HG03097 (cell line): ENCODE results near the gene SORT1.

Source experiments
- ATAC-seq: cut with Tn5 transposase; IDR thresholded peaks from one replicate; pipeline ENCODE4 v1.9.1; 2021; ENCODE audit not compliant: unreplicated experiment, low FRiP score

The SORT1 gene

DNA sequence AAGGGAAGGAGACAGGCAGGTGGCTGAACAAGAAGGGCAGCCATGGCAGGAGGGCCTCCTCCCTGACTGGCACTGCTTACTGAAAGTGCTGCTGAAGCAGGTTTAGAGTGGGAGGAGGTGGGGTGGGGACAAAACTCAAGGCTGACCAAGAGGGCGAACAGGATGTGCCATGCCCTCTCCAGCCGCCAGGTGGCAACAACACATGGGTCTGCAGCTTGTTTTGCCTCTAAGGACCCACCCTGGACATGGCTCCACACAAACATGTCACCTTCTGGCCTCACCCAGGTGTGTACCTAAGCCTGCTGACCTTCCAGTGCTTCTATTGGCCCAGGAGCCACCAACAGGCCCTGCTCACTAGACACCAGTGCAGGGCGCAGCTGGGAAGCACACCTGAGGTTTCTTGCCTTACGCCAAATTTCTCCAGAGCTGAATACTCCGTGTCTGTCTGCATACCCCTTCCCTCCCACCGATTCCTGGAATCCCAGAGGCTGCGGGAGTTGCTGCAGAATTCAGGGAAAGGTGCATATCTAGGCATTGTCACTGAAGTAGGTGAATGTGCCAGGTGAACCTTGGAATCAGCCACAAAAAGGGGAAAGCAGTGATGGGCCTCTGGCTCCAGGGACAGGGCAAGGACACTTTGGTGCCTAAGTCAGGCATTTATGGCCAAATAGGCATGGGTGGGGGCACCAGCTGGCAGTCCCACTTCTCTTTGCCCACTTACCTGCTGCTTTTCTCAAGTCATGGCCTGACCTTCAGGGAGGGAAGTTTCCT is 120.1 kb downstream of the SORT1 start:
- ATAC-seq: no peak

DNA sequence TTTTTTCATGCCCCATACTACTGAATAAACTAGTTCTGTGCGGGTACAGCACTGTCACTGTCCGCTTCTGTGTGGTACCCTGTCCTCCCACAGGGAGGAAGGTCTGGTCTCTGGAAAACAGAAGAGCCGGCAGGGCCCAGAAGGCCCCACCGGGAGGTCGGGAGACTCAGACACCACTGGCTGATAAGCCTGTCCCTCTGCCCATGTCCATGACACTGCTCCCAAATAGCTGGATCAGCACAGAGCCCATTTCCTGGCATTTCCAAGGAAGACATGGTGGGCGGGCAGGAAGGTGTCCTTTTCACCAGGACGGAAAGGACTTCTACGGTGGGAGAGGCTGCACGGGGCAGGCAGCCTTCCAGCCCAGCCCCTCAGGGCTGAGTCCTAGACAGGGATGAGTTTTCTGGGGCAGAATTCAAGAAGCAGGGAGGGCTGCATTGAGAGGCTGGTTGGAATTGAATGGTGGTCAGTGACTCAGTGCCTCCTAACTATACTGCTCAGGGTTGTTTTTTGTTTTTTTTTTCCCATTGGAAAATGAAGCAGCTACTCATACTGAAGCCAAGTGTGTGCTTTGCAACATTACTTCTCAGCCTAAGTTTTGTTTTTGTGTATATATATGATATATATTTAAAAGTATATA is 121.9 kb downstream of the SORT1 start:
- no peak for ATAC-seq

DNA sequence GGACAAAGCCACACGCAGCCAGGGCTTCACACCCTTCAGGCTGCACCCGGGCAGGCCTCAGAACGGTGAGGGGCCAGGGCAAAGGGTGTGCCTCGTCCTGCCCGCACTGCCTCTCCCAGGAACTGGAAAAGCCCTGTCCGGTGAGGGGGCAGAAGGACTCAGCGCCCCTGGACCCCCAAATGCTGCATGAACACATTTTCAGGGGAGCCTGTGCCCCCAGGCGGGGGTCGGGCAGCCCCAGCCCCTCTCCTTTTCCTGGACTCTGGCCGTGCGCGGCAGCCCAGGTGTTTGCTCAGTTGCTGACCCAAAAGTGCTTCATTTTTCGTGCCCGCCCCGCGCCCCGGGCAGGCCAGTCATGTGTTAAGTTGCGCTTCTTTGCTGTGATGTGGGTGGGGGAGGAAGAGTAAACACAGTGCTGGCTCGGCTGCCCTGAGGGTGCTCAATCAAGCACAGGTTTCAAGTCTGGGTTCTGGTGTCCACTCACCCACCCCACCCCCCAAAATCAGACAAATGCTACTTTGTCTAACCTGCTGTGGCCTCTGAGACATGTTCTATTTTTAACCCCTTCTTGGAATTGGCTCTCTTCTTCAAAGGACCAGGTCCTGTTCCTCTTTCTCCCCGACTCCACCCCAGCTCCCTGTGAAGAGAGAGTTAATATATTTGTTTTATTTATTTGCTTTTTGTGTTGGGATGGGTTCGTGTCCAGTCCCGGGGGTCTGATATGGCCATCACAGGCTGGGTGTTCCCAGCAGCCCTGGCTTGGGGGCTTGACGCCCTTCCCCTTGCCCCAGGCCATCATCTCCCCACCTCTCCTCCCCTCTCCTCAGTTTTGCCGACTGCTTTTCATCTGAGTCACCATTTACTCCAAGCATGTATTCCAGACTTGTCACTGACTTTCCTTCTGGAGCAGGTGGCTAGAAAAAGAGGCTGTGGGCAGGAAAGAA is 122.9 kb downstream of the SORT1 start:
- ATAC-seq: no peak

DNA sequence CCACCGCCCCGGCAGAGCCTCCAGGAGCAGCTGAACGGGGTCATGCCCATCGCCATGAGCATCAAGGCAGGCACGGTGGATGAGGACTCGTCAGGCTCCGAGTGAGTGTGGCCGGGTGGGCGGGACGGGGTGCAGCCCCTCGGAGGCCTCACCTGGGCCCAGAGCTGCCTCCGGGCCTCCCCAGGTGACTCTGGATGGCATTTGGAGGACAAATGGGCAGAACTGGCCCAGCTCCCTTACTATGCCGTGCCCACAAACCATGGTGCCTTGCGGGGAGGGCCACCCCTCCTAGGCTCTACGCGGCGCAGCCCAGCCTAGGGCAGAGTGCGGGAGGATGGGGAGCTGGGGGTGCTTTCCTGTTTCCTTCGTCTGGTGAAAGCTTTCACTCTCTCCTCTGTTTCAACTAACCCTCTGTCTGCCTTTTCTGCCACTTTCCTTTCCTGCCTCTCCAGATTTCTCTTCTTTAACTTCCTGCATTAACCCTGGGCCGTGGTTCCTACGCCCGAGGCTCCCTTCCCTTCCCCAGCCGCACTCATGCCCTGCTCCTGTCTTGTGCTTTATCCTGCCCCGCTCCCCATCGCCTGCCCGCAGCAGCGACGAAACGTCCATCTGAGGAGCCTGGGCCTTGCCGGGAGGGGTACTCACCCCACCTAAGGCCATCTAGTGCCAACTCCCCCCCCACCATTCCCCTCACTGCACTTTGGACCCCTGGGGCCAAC is 124.0 kb downstream of the SORT1 start:
- ATAC-seq: no peak

DNA sequence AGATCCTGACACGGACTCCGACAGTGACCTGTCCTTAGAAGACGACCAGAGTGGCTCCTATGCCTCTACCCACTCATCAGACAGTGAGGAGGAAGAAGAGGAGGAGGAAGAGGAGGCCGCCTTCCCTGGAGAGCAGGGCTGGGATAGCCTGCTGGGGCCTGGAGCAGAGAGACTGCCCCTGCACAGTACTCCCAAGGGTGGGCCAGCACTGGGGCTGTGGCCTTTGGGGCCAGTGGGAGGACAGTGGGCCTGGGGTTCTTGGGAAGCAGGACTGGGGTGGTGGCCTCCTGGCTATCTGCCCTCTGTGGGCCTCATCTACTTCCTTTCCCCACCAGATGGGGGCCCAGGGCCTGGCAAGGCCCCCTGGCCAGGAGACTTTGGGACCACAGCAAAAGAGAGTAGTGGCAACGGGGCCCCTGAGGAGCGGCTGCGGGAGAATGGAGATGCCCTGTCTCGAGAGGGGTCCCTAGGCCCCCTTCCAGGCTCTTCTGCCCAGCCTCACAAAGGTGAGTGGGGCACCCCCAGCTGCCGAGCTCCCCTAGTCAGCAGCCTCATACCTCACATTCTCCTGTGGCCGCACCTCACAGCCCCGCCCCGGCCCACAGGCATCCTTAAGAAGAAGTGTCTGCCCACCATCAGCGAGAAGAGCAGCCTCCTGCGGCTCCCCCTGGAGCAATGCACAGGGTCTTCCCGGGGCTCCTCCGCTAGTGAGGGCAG is 124.7 kb downstream of the SORT1 start:
- no peak for ATAC-seq

DNA sequence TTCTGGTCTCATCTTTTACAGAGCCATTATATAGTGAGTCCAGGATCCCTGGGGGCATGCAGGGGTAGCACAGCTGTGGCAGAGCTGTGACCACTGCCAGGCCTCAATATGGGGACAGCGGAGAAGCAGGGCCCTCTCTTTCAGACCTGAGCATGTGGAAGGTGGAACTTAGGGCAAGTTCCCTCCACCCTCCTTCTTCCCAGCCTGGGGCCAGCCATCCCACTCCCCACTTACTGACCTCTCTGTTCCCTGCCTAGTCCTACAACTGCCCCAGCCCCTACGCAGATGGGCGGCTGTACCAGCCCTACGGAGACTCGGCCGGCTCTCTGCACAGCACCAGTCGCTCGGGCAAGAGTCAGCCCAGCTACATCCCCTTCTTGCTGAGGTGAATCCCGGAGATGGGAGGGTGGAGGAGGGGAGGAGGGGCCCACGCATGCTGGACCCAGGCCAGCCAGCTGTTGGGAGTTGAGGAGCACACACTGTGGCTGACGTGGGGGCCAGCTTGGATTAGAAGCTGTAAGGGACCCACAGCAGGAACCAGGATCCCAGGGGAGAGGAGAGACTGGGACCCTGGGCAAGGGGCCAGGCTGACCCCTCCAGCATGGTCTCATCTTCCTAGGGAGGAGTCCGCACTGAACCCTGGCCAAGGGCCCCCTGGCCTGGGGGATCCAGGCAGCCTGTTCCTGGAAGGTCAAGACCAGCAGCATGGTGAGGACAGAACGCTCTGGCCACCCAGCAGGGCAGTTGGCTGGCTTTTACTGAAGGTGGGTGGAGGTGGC is 125.5 kb downstream of the SORT1 start:
- no peak for ATAC-seq

DNA sequence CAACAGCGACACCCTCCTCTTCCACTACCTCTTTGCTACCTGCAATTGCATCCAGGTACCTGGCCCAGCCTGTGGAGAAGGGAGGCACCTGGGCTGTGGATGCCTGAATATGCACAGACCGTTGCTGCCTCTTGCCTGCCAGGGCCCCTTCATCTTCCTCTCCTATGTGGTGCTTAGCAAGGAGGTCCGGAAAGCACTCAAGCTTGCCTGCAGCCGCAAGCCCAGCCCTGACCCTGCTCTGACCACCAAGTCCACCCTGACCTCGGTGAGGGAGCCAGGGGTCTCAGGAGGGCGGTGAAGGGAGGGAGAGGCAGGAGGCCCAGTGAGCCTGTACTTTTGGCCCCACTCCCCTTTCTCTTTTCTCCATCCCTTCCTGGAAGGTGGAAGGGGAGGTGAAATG is 126.3 kb downstream of the SORT1 start:
- no peak for ATAC-seq

DNA sequence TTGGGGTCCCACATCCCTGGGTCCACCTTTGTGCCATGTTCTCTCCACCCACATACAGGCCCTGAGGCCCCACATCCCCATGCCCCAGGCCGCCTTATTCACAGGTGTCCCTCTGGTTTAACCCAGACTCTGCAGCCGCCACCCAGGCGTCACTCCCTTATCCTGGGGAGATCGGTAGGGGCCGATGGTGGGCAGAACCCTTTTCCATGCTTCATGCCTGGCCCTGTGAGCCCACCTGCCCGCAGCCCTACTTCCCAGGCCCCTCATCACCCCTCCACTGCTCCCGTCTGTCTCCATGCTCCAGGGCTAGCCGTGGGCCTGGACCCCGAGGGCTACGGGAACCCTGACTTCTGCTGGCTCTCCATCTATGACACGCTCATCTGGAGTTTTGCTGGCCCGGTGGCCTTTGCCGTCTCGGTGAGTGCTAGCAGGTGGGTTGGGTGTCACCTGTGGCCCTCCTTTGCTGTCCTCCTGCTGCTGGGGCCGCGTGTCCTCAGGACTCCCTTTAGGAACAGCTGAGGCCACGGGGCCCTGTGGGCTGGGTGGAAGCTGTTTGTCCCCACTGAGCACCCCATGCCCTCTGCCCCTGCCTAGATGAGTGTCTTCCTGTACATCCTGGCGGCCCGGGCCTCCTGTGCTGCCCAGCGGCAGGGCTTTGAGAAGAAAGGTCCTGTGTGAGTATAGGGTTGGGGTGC is 126.9 kb downstream of the SORT1 start:
- ATAC-seq: no peak

DNA sequence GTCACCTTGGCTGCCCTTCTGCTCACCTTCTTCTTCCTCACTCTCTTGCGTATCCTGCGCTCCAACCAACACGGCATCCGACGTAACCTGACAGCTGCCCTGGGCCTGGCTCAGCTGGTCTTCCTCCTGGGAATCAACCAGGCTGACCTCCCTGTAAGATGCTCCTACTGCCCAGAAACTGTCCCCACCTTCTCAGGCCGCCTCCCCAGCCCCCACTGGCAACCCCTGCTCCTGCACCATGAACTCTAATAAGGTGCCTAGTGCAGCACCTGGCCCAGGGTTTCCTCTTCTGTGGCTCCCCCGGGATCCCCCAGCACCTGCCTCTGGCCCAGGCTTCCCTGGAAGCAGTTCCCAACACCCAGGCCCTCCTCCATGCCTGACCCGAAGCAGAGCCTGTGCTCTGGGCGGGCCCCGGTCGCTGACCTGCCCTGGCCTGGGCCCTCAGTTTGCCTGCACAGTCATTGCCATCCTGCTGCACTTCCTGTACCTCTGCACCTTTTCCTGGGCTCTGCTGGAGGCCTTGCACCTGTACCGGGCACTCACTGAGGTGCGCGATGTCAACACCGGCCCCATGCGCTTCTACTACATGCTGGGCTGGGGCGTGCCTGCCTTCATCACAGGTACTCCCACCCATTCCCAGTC is 127.6 kb downstream of the SORT1 start:
- no peak for ATAC-seq

DNA sequence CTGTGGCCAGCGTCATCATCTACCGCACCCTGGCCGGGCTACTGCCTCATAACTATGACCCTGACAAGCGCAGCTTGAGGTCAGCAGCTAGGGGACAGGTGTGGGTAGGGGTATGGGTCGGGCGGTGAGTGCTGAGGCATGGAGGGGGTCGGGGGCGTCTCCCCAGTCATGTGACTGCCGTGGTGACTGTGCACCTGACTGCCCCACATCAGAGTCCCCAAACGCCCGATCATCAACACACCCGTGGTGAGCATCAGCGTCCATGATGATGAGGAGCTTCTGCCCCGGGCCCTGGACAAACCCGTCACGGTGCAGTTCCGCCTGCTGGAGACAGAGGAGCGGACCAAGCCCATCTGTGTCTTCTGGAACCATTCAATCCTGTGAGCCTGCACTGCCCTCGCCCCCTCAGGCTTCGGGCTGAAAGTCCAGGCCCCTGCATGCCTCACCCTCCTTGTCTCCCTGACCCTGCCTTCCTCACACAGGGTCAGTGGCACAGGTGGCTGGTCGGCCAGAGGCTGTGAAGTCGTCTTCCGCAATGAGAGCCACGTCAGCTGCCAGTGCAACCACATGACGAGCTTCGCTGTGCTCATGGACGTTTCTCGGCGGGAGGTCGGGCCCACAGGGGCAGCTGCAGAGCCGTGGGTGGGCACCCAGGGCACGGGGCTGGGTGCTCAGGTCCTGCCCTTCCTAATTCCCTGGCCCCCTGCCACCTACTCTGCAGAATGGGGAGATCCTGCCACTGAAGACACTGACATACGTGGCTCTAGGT is 128.3 kb downstream of the SORT1 start:
- no peak for ATAC-seq

DNA sequence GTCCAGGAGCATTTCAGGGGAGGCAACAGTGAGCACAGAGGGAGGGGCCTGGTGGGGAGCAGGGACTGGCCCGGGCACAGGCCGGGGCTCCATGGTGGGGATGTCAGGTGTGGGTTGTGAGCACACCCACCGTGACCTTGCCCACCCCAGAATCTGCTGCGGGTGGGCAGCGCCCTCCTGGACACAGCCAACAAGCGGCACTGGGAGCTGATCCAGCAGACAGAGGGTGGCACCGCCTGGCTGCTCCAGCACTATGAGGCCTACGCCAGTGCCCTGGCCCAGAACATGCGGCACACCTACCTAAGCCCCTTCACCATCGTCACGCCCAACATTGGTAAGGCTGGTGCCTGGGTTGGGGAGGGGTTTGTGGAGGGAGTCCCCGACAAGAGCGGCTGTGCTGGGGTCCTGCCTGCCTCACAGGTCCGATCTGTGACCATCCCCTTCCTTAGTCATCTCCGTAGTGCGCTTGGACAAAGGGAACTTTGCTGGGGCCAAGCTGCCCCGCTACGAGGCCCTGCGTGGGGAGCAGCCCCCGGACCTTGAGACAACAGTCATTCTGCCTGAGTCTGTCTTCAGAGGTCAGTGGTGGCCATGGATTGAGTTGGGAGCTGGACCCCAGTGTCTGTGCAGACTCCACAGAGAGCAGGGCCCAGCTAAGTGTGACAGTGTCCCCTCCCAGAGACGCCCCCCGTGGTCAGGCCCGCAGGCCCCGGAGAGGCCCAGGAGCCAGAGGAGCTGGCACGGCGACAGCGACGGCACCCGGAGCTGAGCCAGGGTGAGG is 129.1 kb downstream of the SORT1 start:
- no peak for ATAC-seq

DNA sequence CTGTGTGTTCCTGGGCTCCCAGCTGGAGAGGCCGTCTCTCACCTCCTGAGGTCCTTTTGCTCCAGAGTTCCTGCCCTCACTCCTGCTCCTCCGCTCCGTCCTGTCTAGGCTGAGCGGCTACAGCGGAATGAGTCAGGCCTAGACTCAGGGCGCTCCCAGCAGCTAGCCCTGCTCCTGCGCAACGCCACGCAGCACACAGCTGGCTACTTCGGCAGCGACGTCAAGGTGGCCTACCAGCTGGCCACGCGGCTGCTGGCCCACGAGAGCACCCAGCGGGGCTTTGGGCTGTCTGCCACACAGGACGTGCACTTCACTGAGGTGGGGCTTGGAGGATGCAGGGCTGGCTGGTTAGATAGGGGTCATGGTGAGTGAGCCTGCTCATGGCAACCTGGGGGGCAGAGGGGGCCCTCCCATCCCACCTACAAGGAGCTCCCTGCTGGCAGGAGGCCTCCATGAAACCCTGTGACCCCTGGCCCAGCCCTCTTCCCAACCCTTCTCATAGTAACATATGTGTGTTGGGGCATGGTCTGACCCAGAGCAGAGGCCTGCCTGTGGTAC is 129.9 kb downstream of the SORT1 start:
- no peak for ATAC-seq

DNA sequence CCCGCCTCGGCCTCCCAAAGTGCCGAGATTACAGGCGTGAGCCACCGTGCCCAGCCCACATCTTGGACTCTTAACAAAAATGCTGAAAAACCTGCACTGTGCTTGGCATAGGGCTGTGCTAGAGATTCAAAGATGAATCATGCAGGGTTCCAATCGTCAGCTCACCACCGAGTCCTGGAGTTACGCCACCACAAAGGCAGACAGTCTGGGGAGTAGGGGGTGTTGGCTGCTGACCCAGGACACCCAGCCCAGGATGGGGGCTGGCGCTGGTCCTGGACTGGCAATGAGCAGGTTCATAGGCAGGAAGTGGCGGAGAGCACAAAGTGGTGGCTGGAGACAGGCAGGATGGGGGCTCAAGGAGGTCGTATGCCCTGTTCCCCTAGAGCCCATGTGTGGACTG is 130.8 kb downstream of the SORT1 start:
- ATAC-seq: no peak

DNA sequence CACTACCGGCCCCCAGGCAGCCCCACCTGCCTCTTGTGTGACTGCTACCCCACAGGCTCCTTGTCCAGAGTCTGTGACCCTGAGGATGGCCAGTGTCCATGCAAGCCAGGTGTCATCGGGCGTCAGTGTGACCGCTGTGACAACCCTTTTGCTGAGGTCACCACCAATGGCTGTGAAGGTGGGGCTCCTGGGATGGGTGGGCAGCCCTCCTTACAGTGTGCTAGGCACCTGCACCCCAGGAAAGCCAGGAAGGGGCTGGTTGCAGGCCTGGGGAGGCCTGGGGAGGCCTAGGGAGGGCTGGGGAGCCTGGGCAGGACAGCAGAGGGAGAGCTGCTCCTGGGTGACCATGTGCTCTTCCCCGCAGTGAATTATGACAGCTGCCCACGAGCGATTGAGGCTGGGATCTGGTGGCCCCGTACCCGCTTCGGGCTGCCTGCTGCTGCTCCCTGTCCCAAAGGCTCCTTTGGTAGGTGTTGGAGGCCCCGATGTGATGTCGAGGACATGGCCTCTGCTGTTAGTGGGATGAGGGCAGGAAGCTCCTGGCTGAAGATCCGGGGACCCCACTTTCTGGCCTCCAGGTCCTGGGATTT is 131.9 kb downstream of the SORT1 start:
- no peak for ATAC-seq

DNA sequence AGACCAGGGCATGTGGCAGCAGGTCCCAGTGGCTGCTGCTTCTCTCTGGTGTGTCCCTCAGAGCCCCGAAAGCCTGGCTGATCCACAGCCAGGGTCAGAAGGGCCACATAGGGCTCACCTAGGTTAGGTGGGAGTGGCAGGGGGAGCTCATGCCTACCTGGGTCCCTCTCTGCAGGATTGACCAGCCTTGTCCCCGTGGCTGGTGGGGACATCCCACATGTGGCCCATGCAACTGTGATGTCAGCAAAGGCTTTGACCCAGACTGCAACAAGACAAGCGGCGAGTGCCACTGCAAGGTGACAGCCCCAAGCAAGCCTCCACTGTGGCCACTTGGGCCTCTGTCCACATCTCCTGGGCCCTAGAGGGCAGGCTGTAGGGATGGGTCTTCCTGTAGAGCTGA is 132.7 kb downstream of the SORT1 start:
- no peak for ATAC-seq

DNA sequence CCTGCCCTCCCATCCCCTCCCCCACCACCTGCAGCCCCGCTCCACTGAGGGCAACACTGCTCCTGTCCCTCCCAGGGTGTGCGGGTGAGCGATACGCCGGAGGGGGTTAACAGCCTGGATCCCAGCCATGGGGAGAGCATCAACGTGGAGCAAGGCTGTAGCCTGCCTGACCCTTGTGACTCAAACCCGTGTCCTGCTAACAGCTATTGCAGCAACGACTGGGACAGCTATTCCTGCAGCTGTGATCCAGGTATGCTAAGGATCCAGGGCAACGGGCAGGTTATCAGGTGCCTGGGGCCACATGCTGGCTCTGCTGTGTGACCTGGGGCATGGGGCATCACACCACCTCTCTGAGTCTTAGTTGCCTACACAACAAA is 133.4 kb downstream of the SORT1 start:
- ATAC-seq: no peak
